Activated CD4-positive, alpha-beta T cell treated with anti-CD3 and anti-CD28 coated beads, Interleukin-2, amount 50 U/mL, for 48 hours (primary cell): ENCODE results near the gene NMNAT3.

Experiments
- DNase-seq, 2 experiments: peaks; one replicate each; pipeline ENCODE4 v3.0.0-alpha.2; 2020

The NMNAT3 gene

DNA sequence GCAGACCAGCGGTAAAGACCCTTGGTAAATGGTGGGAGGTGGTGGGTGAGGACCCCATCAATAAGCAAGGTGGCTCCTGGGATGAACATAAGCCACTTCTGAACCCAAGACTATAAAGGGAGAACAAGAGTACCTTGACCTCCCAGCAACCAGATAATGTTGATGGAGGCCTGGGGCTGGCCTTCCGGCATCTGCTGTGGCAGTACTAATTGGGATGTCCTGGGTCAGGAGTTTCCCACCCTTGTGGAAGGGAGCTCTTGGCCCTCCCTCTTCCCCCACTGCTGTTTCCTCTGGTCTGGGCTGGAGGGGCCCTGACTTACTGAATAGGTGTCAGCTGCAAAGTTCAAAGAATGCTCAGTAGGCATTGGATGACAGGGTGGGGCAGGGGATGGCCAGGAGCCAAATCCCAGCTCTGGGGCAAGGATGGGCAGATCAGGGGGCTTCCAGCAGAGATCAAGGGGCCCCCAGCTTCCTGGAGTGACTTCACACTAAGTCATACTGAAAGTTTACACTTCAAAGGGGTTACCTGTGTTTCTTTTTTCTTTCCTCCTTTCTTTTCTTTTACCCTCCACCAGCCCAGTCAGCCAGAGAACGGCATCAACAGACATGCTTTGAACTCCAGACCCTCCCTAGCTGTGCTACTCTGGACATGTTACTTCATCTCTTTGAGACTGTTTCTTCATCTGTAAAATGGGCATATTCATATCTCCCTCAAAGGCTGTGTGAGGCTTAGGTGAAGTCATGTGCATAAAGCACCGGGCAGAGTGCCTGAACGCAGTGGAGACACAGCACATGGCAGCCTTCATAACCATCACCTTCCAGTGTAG lies 139.8 kb downstream of the NMNAT3 start:
- no peak for DNase-seq

DNA sequence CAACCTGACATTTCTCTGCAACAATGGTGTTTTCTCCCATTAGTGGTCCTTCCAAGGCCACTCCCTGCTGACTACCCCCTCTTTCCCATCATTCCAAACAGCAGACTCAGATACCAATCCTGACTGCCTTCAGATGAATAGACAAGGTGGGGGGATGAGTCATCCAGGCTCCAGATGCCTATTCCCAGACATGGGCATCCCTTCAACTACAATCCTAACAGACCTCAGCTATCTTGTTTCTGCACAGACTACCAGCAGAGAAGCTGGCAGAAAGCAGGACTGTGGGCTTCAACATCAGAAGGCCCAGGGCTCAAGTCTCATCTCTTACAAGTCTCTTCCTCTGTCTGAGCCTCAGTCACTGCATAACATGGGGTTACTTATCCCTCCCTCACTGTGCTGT lies 140.4 kb downstream of the NMNAT3 start:
- no peak for DNase-seq

DNA sequence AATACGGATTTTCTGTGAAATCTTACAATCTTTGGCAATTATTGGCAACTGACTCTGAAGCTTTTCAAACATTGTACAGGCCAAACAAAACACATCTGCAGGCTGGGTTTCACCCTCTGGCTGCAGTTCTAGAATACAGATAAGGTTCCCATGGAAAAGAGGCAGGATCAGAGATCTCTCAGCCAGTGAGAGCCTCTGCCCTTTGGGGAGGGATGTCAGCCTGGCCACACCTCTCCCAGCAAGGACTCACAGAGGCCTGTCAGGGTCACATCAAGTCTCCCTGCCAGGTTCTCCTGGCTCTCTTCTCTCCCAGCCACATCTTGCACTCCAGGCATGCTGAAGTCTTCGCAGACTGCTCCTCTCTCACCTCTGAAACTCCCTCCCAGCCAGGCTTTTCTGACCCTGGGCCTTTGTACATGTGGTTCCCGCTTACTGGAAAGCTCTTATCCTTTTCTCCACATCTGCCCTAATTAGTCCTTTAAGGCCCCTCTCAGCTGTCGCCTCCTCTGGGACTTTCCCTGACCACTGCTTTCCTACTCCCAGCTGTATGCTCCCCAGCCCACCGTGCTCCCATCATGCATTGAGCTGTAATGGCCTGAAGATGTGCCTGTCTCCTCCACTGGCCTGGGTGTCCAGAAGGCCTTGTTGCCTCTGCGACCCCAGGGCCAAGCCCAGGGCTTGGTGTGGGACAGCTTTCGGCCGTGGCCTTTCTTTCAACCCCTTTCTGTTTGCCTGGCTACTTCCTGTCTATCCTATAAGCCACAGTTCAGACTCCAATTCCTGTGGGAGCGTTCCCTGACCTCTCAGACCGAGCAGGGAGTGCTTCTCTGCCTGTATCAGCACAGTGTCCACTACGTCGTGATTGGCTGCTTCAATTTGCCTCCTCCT lies 142.5 kb downstream of the NMNAT3 start:
- no peak for DNase-seq

DNA sequence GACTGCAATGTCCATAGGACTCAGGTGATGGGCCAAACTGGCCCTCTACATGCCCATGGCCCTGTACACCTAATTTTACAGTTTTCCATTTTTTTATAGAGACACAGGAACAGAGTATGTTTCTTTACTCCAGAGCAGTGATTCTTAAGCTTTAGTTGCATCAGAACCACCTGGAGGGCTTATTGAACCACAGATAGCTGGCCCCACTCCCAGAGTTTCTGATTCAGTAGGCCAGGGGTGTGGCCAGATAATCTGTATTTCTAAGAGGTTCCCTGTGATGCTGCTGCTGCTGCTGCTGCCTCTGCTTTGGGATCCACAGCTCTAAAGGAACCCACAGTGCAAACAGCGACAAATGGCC lies 143.3 kb downstream of the NMNAT3 start:
- no peak for DNase-seq

DNA sequence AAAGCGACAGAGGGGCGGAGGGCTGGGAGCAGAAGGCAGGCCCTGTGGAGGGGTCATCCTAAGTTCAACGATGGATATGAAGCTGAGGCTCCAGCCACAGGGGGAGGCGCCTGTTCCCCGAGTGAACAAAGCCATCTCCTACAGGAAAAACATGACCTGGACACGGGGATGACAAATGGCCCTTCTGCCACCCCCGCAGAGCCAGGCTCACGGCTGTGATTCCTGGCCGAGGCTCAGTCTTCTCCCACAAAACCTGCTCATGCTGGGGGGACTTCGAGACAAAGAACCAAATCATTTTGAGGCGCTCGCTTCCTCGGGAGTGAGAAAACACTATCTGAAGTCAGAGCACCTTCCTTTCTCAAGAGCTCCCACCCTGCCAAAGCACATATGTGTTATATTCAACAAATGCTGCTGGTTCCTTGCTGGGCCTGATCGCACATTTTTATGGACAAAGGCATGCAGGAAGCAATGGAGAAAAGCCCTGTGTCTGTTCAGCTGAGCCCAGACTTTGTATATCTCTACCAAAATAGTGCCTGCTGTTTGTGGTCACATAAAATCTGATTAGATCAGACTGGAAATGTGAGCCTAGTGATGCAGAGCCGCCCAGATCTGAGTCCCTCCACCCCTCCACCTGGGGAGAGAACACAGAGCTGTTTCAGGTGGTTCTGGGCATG lies 143.9 kb downstream of the NMNAT3 start:
- DNase-seq: no peak

DNA sequence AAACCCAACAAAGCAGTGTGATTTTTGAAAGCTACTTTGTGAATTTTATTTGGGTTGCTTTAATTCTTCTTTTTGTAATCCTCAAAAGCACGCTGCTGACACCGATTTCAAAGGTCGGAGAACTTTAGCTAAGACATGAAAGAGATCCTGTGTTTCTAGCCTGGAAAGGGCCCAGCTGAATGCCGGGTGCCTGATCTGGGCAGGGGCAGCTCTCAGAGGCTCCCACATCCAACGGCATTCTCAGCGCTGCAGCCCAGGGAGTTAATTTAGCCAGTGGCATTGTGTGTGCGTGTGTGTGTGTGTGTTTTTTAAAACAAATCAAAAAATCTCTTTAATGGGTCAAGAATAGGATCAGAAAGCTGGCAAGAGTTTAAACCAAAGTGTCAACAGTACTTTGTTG lies 144.8 kb downstream of the NMNAT3 start:
- no peak for DNase-seq

DNA sequence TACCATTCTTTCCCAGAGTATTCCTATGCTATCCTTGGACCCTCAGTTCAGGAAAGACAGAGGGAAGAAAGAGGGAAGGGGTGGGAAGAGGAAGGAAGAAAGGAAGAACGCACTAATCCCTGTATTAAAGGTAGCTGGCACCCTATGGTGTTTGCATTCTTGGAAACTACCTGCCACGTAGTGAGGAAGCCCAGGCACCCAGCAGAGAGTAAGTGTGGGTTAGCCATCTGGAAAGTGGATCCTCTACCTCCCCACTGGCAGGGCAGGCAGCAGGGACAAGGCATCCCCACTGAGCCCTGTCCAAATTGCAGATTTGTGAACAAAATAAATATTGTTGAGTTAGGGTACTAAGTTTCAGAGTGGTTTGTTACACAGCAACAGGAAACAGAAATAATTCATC lies 147.1 kb downstream of the NMNAT3 start:
- no peak for DNase-seq

DNA sequence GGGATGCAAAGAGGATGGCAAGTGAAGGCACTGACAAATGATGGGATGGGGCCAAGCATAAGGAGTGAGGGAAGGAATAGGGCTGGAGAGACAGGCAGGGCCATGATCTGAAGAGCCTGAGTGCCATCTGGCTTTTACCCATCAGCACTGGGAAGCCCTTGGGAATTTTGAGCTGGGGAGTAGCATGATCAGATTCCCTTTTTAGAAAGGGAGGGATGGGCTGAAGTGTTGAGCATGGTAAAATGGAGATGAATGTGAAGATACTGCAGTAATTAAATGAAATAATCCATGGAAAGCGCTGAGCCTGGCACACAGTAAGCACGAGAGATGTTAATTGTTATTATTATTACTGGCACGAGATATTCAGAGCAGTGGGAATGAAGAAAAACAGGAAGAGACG lies 148.1 kb downstream of the NMNAT3 start:
- no peak for DNase-seq

DNA sequence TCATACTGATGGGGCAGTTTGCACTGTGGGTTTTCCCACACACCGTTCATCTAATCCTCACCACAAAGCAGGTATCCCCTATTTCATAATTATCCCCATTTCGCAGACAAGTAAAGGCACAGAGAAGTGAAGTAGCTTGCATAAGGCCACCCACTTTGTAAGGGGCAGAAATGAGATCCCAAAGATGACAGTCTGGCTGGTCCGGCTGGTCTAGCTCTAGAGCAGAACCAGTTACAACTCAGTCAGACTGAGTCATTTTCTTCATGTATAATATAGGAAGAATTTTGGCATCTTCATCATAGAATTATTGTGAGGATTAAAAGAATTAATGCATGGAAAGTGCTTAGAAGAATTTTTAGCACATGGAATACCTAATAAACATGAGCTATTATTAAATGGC lies 148.8 kb downstream of the NMNAT3 start:
- DNase-seq: no peak

DNA sequence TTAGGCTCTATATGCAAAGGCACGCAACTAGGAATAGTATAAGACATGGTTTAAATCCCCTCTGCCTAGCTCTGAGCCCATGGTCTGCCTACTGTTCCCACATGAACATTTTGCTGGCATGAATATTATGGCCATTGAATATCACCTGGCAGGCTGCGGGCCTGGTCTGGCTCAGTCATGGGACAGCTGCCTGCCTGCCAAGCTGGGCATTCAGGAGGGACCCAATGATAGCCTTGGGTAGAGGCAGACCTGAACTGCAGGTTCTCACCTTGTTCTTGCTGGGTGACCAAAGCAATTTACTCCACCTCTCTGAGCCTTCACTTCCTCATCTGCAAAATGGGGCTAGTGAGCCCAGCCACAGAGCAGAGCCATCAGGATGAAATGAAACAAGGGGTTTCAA lies 149.5 kb downstream of the NMNAT3 start:
- DNase-seq: no peak

DNA sequence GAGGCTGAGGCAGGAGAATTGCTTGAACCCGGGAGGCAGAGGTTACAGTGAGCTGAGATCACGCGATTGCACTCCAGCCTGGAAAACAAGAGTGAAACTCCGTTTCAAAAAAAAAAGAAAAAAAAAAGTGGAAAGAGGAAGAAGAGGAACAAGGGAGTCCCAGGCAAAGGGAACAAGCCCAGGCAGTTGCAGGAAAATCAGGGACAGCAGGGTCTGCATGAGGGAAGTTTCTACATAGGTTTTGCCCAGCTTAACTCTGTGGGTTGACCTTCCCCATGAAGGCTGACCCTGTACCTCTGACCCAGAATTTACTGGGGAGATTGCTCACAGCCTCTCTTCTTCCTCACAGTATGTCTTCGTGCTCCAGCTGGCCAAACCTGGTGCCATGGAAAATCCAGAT lies 150.5 kb downstream of the NMNAT3 start:
- no peak for DNase-seq

DNA sequence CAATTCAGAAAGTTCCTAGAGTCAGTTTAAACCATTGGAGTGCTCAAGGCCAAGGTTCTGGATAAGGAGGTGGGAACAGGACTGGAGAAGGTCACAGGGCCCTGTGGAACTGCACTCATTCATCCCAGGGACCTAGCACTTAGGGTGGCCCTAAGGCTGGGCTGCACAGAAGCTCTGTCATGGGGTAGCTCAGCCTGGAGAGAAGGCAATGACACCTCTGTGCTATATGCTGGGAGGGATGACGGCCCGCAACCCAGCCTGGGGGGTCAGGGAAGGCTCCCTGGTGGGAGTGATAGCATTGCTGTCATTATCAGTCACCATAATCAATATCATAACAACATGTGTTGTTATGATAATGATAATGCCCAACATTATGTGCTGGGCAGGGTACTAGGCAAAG lies 151.6 kb downstream of the NMNAT3 start:
- DNase-seq: no peak

DNA sequence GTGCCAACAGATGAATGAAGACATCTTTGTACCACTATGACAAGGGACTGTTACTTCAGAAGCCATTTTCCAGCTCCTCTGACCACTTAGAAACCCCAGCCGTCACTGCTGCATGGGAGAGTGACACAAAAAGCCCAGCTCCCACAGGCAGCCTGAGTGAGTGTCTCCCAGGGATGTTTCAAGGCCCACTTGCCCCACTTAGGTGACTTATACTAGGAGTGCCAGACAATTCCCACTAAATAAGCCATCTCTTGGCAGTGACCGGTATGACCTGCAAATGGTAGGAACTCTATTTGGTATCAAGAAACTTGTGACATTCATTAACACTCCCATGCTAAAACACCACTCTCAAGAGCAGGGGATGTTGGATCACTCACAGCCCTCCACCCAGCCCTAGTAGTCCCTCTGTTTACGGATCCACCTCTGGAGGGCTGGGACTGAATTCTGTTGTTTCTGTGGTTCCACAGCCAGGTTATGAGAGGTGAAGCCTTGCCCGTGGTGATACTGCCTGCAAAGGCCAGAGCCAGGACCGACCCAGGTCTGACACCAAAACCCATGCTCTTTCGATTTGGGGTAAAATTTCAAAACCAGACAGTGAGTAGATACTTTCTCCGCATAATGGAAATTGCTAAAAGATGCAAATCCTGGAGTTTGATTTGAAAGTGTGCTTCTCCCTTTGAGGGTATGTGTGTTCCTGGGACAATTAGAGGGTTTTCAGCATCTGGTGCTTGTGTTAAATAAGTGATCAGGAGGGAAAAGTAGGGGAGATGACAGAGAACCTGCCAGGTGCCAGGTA lies 152.7 kb downstream of the NMNAT3 start:
- no peak for DNase-seq

DNA sequence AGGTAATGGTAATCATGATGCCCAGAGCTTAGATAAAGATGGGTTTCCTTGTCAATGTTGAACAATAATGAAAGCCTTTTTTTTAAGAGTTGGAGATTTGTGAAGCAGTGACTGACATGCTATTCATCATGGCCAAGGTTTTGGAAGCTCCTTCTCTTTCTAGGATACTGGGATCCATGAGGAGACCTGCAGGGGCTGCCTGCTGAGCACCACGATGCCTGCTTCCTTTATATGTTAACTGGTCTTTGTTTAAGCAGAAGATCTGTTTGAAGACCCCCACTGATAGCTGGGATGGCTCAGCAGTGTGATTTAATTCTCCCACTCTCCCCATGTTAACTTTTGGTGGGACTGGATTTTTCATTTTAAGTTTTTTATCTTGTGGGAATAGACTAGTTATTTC lies 154.1 kb downstream of the NMNAT3 start:
- DNase-seq: no peak

DNA sequence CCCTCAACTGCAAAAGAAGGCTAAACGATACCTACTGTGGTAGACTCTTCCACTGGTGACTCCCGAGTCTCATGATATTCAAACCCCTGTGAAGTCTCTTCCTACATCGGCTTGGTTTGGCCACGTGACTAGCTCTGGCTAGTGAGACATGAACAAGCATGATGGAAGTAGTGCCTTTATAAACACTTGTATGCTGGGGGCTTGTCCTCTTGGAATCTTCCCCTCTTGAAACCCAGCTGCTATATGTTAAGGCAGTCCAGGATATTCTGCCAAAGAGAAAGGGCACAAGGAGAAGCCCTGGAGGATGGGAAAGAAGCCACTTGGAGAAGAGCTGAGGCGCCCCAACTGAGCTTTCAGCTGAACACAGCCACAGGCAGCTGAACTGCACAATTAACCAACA lies 154.6 kb downstream of the NMNAT3 start:
- no peak for DNase-seq

DNA sequence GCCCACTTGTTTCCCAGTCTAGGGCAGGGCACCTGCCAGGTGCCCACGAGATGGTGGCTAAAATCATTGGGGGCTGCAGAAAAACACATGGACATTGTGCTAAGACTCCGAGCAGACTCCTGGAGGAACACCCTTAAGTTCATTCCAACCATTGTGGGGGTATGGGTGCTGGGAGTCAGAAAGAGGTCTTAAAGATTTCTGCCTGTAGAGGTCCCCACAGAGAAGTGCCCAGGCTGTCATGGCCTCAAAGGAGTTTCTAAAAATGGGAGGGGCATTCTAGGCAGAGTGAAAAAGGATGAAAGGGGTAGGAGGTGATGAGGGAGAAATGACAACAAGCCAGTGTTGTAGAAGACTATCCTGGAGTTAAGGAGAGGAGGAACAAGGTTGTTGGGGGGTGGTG lies 155.4 kb downstream of the NMNAT3 start:
- DNase-seq: no peak

DNA sequence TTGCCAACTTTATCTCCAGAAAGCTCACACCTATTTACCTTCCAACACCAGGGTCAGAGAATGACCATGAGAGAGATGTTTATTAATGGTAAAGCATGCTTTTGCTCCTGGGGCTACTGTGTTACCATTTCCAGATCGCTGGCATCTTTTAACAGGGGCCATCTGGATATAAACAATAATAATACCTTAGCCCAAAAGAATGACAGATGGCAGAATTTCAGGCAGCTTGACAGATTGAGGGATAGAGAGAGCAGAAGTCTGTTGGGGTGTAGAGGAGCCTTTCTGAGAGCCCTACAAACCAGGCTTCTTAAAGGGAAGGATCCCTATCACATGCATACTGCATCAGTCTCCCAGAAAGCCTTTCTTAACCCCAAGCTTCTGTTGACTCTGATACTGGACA lies 156.0 kb downstream of the NMNAT3 start:
- DNase-seq: no peak

DNA sequence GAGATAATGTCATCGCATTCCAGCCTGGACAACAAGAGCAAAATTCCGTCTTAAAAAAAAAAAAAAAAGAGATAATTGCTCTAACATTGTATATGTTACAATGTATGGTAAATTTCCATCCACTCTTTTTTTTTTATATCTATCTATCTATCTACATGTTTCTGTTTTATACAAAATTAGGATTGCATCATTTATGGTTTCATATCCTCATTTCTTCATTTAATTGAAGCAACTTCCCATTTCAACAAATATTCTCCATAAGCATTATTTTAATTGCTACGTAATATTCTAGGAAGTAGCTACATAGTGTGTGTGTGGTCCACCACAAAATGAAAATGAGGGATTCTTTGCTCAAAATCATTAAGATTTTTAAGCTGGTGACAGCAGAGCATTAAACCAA lies 156.6 kb downstream of the NMNAT3 start:
- no peak for DNase-seq

DNA sequence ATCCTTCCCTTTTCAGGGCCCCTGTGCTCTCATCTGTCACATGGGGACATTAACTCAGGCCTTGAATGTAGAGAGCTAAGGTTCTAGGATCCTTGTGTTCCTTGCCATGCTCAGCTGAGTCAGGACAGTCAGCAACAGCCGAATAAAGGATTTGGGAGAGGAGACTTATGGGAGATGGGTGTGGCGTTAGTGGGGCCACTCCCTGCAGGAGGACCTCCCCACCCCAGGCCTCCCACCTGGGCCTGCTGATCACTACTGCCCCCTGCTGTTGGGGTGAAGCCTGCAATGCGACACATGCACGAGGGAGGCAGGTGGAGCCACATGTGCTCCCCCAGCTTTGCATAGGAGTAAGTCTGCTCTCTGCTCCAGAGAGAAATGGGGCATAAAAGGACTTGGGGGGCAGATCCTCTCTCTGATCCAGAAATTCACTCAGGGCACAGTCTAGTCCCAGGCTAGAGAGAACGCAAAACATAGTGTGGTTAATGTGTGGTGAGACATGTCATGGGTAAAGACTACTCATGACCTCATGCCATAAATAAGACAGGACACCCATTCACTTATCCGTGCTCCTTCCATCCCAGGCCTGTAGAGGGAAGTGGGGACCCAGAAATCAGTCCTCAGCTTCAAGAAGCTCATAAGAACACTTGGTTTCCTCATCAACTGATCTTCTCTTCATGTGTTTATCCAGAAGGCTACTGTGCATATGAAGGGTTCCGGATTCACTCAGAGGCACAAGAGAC lies 157.6 kb downstream of the NMNAT3 start:
- peak; percentile 22 to 36 for DNase-seq

DNA sequence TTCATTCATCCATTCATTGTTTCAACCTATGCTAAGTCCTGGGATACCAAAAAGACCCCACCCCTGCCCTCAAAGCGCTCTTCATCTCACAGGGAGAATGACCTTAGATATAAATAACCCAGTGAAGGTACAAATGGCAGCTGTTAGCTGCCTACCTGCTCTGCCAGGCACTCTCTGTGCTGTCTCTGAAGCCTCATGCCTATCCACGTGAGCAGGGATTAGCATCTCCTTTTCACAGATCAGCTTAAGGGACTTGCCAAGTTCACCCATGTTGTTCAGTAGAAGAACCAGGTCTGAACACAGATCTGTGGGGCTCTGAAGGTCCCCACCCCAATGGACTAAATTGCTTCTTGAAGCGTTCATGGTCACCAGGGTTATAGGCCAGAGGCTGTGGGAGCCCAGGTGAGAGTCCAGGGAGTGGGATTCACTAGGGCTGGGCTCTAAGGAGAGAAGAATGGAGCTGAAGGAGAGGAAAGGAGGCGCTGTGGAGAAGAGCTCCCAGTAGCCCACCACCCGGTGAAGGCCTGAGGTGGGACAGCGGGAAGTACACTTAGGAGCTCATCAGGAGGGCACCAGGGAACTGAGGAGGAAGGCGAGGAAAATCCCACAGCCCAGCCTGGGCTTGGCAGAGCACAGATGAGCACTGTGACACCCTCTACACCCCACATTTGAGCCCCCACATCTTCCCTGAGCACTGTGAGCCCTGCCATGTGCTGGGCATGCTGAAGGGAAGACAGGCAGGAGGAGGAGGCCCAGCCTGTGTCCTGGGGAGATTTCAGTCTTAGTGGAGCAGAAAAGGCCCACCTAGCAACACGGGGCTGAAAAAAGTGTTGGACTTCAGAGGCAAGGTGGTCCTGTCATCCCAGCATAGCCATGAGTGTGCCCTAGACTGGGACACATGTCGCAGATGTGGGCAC lies 158.6 kb downstream of the NMNAT3 start:
- no peak for DNase-seq

DNA sequence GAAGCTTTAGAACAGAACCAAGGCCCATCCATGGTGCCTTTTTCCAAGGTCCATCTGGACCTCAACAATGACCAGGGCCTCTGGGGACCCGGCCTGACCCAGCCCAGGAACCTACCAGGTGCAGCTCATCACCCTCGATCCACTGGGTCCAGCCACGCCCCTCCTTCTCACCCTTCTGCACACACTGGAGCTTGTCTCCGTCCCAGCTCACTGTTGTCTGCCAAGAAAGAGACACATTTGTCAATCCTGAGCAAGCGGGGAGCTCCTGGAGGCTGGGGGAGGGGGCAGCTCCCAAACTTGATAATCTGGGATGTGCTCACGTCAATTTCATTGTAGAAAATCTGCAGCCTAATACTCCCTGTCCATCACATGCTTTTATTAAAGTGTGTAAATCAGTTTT lies 159.5 kb downstream of the NMNAT3 start:
- no peak for DNase-seq
